ENCODE data around the gene GMCL2.
A peak's percentile ranks its signal among the peaks of the same experiment; 100 is the strongest.
"Not testable (repeated sequence)": the region's sequence is repeated elsewhere in the genome, so short reads cannot be mapped to it uniquely, and the experiment has no call there.

Gene GMCL2

GRCh38 chr5:178206166-178207101 lies 19.3 kb upstream of the GMCL2 start:
- no peak for DNase-seq (ENCODE audit: extremely low read depth in 1 of 2, low read depth in 1 of 2)

DNA sequence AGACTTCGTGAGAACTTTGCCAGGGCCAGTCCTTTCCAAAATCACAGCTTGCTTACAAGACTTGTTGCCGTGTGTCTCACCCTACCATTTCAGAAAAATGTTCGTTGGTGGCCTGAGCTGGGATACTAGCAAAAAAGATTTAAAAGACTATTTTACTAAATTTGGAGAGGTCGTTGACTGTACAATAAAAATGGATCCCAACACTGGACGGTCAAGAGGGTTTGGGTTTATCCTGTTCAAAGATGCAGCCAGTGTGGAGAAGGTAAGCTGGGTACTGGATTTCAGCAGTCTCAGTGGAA lies 18.5 kb upstream of the GMCL2 start:
- DNase-seq (ENCODE audit: extremely low read depth in 1 of 2, low read depth in 1 of 2): no peak

- peak; percentile 64 to 70 for DNase-seq (ENCODE audit: extremely low read depth in 1 of 2, low read depth in 1 of 2)
Observed at GRCh38 chr5:178204935-178205748, 18.0 kb upstream of the GMCL2 start.

GRCh38 chr5:178204182-178204934 lies 17.2 kb upstream of the GMCL2 start, which contains the start of gene HNRNPAB:
Gene HNRNPAB (plus strand): TSS chr5:178204533. CDS start chr5:178204838, 305 bp downstream.
- peak; percentile 89 to 90 for DNase-seq (ENCODE audit: extremely low read depth in 1 of 2, low read depth in 1 of 2)

GRCh38 chr5:178203670-178204181 lies 16.6 kb upstream of the GMCL2 start:
- no peak for DNase-seq (ENCODE audit: extremely low read depth in 1 of 2, low read depth in 1 of 2)

DNA sequence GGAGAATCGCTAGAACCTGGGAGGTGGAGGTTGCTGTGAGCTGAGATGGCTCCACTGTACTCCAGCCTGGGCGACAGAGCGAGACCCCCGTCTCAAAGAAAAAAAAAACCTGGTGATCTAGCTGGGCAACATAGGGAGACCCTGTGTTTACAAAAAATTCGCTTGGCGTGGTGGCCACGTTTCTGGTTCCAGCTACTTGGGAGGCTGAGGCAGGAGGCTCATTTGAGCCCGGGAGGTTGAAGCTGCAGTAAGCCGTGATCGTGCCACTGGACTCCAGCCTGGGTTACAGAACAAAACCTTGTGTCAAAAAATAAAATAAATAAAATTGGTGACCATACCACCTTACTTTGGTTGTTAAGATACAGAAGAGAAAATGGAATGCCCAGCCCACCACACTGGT lies 15.4 kb upstream of the GMCL2 start:
- no peak for DNase-seq (ENCODE audit: extremely low read depth in 1 of 2, low read depth in 1 of 2)

GRCh38 chr5:178201927-178202235 lies 14.7 kb upstream of the GMCL2 start:
- DNase-seq (ENCODE audit: extremely low read depth in 1 of 2, low read depth in 1 of 2): no peak

DNA sequence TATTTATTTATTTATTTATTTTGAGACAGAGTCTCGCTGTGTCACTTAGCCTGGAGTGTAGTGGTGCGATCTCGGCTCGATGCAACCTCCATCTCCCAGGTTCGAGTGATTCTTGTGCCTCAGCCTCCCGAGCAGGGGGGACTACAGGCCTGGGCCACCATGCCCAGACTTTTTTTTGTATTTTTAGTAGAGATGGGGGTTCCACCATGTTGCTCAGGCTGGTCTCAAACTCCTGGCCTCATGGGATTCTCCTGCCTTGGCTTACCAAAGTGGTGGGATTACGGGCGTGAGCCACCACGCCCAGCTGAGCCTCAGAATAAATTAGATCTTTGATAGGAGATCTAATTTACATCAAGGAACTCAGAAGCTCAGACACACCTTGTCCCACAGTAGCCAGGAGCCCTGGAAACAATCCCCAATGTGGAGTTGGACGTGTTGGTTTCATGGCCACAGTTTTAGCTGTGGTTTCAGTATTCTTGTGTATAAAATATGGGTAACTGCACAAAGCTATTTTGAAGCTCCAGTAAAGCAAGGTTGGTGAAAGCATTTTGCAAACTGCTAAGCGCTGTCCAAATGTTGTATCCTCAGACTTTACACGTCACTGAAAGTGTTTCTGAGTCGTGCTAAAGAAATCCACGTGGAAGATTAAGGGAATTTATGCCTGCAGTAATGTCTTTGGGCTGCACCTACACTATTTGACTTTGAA lies 14.2 kb upstream of the GMCL2 start:
- no peak for DNase-seq (ENCODE audit: extremely low read depth in 1 of 2, low read depth in 1 of 2)

DNA sequence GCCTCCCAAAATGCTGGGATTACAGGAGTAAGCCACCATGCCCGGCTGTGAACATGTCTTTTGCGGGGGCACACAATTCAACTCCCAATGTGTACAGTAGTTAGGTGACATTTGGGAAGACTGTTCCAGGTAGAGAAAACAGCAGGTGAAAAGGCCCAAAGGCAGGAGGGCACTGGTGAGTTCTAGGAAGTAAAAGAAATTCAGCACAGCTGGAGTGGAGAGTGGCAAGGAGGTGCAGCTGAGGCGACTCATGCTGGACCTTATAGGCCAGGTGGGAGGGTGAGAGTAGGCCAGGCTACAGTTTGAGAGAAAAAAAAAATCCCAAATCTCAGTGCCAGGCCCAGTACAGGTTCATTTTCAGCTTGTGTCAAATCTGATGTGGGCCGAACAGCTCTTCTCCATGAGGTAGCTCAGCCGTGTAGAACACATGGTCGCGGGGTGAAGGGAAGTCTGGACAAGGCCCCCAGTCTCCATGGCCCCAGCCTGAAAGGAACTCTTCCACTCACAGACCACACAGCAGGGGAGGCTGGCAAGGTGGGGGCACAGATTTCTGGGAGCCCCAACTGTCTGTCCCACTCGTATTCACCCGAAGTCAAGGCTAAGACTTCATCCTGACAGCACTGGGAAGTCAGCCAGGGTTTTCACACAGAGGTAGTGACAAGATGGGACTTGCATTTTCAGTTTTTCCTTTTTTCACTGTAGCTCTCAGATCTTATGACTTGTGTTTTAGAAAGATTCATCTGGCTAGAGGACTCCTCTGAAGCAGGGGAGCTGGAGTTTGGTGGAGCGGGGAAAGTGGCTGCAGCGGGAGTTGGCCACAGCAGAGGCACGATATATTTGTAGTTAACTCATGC lies 12.6 kb upstream of the GMCL2 start:
- DNase-seq (ENCODE audit: extremely low read depth in 1 of 2, low read depth in 1 of 2): no peak

GRCh38 chr5:178198706-178199105 lies 11.5 kb upstream of the GMCL2 start:
- DNase-seq (ENCODE audit: extremely low read depth in 1 of 2, low read depth in 1 of 2): no peak

DNA sequence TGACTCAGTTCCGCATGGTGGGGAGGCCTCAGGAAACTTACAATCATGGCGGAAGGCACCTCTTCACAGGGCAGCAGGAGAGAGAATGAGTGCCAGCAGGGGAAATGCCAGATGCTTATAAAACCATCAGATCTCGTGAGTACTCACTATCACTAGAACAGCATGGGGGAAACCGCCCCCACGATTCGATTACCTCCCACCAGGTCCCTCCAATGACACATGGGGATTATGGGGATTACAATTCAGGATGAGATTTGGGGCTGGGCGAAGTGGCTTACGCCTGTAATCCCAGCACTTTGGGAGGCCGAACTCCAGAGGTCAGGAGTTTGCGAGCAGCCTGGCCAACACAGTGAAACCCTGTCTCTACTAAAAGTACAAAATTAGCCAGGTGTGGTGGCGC lies 11.0 kb upstream of the GMCL2 start:
- DNase-seq (ENCODE audit: extremely low read depth in 1 of 2, low read depth in 1 of 2): not testable (repeated sequence)

DNA sequence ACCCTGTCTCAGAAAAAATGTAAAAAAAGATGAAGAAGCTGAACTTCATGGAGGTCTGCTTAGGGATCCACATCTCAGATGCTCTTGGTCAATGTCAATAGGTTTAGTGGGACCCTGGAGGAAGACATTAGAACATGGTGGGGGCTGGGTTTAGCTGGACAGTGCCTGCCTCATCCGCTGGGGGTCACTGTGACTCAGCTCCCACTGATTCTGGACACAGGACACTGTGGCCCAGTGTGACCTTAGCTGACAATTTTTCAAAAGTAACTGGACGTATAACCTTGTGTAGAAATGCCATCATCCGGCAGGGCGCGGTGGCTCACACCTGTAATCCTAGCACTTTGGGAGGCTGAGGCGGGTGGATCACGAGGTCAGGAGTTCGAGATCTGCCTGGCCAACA lies 9.8 kb upstream of the GMCL2 start:
- DNase-seq (ENCODE audit: extremely low read depth in 1 of 2, low read depth in 1 of 2): no peak

- DNase-seq (ENCODE audit: extremely low read depth in 1 of 2, low read depth in 1 of 2): no peak
Observed at GRCh38 chr5:178196281-178196812, 9.2 kb upstream of the GMCL2 start.

DNA sequence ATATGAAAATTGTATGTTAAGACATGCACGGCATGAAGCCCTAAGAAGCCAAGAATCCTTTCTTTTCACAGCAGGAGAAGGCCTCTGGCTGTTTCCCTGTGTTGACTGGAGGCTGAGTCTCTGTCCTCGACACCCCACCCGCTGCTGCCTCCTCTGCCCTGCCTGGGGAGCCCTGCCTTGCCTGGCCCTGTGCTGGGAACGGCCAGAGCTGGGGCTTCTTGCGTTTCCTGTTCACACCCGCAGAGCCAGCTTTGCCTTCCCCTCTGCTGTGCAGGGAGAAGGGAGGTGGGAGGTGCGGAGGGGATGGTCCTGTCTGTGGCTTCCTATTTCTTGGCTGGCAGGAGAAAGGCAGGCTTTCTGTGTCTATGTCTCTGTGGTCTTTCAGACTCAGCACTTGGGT lies 6.9 kb upstream of the GMCL2 start:
- no peak for DNase-seq (ENCODE audit: extremely low read depth in 1 of 2, low read depth in 1 of 2)

DNA sequence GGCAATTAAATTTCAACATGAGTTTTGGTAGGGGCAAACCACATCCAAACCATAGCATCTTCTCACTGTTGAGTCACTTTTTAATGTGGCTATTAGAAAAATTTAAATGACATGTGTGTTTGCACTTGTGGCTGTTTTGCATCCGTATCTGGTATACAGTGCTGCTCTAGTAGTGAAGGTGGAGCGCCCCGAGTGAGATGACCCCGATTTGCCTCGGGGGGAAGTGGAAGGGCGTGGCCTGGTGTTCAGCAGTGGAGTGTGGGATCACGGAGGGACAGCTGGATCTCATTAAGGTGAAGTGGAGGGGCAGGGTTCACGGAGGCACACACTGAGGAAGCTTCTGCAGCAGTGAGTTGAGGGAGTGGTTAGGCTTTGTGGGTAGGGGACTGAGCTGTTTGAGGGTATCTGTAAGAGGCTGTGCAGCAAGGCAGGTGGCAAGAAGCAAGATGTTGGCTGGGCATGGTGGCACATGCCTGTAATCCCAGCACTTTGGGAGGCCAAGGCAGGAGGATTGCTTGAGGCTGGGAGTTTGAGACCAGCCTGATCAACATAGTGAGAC lies 6.2 kb upstream of the GMCL2 start:
- no peak for DNase-seq (ENCODE audit: extremely low read depth in 1 of 2, low read depth in 1 of 2)

DNA sequence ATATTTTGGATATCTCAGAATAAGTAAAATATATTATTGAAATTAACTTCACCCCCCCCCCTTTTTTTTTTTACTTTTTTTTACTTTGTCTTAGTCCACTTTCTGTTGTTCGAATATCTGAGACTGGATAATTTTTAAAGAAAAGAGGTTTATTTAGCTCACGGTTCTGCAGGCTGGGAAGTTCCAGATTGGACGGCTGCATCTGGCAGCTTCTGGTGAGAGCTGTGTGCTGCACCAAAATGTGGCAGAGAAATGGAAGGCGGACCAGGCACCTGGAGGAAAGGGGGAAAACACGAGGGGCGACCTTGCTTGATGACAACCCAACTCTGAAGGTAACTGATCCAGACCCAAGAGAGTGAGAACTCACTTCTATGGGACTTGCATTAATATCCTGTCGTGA lies 5.6 kb upstream of the GMCL2 start:
- no peak for DNase-seq (ENCODE audit: extremely low read depth in 1 of 2, low read depth in 1 of 2)

- no peak for DNase-seq (ENCODE audit: extremely low read depth in 1 of 2, low read depth in 1 of 2)
Observed at GRCh38 chr5:178192244-178192643, 5.1 kb upstream of the GMCL2 start.

- DNase-seq (ENCODE audit: extremely low read depth in 1 of 2, low read depth in 1 of 2): no peak
Observed at GRCh38 chr5:178191661-178192060, 4.5 kb upstream of the GMCL2 start.

DNA sequence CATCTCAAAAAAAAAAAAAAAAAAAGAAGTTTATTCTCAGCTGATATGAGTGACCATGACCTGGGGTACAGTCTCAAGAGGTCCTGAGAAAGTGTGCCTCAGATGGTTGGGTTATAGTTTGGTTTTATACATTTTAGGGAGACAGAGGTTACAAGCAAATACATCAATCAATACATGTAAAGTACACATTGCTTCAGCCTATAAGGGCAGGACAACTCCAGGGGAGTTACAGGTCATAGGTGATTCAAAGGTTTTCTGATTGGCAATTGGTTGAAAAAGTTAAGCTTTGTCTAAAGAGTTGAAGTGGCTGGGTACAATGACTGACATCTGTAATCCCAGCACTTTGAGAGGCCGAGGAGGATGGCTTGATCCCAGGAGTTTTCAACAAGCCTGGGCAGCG lies 2.3 kb upstream of the GMCL2 start:
- no peak for DNase-seq (ENCODE audit: extremely low read depth in 1 of 2, low read depth in 1 of 2)

All from stimulated activated CD8-positive, alpha-beta memory T cell treated with anti-CD3 and anti-CD28 coated beads, Interleukin-7, amount 100 ng/mL, for 48 hours (primary cell).